Stimulated activated CD4-positive, alpha-beta T cell treated with anti-CD3 and anti-CD28 coated beads, Interleukin-1b, Interleukin-23, amount 100 ng/mL, for 24 hours (primary cell): ENCODE measurements around the gene SLC9A9.
"Not testable (repeated sequence)": the region's sequence is repeated elsewhere in the genome, so short reads cannot be mapped to it uniquely, and the experiment has no call there.

Experiments used
- DNase-seq, 4 experiments: peaks; one replicate each; pipeline ENCODE4 v3.0.0-alpha.2; 2020; ENCODE audit warnings: low read depth in 4 of 4, low spot score in 1 of 4

The SLC9A9 gene

GRCh38 chr3:143301031-143301901 lies 547.0 kb downstream of the SLC9A9 start:
- DNase-seq = no peak

- no peak for DNase-seq
These were observed 549.3 kb downstream of the SLC9A9 start for GRCh38 chr3:143298886-143299535.

DNA sequence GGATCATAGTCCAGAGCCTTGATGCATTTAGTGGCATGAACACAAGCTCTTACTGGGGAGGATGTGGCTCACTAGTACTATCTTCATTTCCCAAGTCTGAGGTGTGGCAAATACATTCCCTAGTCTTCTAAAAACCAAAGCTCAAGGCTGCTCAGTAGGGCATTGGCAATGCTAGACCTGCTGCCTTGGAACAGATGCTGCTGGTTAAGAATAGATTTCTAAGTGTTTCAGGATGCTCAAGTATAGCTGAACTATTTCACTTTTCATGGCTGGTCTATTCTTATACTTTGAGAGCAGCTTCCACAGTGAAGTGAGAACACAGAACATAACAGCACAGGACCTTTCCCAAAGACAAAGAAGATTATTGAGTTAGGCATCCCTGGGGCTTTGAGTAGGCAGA lies 549.9 kb downstream of the SLC9A9 start:
- DNase-seq = no peak

GRCh38 chr3:143295201-143296080 lies 552.8 kb downstream of the SLC9A9 start:
- DNase-seq = no peak

DNA sequence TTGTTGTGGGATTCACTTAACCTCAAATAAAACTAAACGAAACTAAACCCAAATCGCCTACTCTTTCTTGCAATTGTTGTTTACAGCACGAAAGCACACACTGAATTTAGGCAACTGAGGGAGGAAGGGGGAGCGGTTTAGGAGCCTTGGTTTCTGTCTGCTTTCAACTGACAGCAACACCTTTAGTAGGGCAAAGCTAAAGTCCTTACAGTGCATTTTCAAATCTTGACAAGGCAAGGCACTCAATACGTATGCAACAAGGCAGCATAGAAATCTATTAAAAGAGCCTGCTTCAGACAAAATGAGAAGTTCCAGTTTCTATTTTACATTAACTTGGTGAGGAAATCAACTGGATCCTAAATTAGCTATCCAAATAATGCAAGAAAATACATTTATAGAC lies 554.1 kb downstream of the SLC9A9 start:
- DNase-seq = no peak

DNA sequence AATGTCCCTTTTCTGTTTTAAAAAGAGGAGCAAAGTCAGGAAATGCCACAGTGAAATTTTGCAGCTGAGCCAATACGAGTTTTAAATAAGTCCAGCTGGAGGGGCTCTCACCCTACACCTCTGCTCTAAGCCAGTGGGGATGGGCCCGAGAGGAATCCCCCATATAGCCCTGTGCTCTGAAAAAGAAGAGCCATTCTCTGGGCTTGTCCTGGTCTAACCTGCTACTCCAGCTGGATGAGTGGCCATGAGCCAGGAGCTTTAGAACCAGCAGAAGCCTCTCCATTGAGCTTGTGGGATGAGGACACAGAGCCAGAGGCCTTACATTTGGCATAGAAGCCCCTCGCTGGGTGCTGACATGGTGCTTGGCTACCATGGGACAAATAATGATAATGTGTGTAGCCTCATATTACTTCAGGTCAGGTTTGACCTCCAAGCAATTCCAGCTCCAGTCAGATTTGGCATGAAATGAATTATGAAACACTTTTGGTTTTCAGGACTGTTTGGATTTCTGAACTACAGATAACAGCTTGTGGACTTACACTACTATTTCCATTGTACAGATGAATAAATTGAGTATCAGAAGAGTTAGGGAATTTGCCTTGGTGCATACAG lies 556.3 kb downstream of the SLC9A9 start:
- no peak for DNase-seq

DNA sequence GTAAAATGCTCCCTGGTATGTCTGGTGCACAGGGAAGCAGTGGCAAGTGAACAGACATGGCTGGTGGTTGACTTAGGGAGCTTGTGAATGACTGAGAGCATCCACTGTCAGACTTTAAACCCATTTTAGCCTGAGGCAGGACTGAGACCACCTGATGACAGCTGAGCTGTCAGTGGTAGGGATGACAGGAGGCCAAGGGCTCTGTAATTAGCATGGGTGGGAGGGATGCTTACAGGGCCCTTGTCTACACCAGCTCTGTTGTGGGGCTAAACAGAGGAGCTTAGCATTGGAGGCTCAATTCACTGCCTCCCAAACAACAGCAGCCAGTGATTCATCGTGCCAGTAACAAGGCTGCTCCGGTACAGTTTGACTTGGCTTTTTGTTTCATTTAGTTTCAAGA lies 559.3 kb downstream of the SLC9A9 start:
- no peak for DNase-seq

- no peak for DNase-seq
These were observed 560.9 kb downstream of the SLC9A9 start for GRCh38 chr3:143287403-143287802.

- DNase-seq = no peak
These were observed 561.8 kb downstream of the SLC9A9 start for GRCh38 chr3:143286392-143287010.

DNA sequence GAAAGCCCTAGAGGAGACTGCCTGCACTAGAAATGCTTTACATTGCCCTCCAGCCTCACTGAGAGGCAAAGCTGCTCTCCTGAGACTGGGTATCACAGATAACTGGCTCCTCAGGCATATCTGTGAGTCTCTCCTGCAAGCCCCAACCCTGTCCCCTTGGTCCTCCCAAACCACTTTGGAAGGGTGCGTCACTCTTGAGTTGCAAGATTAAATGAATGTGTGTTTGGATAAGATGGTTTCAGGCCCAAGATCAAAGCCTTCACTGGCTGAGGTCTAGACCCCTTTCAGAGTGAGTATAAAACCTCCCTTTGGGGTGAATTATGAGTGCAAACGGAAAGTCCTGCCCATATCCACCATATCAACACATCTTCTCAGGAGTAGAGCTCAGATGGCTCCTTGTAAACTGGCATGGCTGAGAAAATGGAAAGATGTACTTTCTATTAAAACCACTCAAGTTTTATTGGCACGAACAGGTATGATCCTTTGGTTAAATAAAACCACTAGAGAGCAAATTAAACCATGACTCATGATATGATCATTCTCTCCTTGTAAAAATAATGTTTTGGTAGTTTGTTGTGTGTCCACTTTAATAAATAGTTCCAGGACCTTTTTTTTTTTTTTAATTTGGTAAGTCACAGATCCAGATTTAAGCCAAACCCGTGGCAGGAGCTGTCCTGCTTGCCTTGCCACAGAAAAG lies 564.7 kb downstream of the SLC9A9 start:
- DNase-seq = peak in 1 of 4 experiments; percentile 5

- no peak for DNase-seq
These were observed 567.3 kb downstream of the SLC9A9 start for GRCh38 chr3:143280984-143281383.

DNA sequence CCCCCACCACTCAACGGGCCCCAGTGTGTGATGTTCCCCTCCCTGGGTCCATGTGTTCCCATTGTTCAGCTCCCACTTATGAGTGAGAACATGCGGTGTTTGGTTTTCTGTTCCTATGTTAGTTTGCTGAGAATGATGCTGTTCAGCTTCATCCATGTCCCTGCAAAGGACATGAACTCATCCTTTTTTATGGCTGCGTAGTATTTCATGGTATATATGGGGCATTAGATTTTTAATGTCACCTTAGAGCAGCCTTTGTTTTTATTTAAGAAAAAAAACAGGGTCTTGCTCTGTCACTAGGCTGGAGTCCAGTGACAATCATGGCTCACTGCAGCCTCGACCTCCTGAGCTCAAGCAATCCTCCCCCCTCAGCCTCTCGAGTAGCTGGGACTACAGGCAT lies 568.7 kb downstream of the SLC9A9 start:
- DNase-seq = not testable (repeated sequence)

- DNase-seq = no peak
These were observed 569.5 kb downstream of the SLC9A9 start for GRCh38 chr3:143278721-143279120.

DNA sequence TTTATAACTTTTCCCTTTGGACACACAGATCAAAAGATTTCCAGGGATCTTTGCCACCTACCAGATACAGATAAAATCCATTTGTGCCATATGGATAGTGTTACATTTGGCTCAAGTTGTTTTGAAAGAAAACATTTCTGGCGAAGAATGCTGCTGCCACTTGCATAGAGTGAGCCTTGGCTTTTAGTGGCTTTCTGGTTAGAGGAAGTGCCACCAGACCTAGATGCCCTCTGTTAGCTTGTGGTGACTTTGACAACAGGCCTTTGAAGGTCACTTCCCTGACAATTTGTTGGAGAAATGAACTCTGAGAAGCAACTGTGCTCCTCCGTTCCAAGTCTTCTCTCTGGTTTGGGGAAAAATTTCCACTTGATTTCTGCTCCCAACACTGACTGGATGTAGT lies 570.7 kb downstream of the SLC9A9 start:
- no peak for DNase-seq

DNA sequence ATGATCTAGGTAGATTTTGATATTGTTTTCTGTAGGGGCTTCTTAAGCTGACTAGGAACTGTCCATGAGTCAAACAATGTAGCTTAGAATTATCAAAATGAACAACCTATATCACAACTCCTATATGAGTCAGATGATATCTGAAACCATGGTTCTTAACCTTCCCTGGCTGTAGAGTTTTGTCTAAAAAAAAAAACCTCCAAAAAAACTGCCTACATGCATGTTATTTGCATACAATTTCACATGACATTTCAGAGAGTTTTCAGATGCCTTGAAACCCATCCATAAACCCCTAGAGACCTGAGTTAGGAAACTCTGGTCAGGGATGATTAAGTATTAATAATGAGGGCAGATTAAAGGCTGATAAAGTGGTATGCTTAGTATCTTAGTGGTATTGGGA lies 571.7 kb downstream of the SLC9A9 start:
- no peak for DNase-seq

DNA sequence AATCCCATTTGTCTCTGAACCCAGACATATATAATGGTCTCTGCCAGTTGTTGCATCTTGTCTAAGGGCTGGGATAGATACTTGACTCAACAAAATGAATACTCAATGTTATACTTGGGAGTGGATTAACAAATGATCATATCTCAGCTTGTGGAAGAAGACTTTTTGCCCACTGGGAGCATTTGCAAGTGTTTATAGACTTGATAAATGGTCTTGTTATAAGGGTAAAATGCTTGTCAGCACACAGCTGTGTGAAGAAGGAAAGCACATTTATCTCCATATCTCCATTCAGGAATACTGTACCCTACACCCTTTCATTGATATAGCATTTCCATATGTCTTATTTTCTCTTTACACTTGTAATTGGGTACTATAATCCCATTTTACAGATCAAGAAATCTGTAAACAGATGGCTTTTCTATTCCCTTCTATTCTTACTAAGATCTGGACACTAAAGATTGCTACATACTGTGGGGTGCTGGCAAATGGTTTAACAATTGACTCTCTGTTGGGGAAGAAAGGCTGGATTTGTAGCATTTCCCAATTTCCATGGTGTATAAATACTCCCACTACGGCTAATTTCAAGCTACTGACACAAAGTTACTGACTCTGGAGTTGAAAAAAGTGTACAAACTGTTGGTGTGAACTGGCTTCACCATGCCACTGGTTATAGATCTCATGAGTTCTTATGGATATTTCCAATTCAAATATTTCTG lies 574.1 kb downstream of the SLC9A9 start:
- no peak for DNase-seq

GRCh38 chr3:143271136-143271535 lies 577.1 kb downstream of the SLC9A9 start:
- DNase-seq = no peak

- no peak for DNase-seq
These were observed 578.5 kb downstream of the SLC9A9 start for GRCh38 chr3:143269741-143270140.

GRCh38 chr3:143267989-143268388 lies 580.3 kb downstream of the SLC9A9 start:
- DNase-seq = no peak
